Retinal pigment epithelial cell (primary cell): ENCODE measurements around the gene COL11A2.
A peak's percentile ranks its signal among the peaks of the same experiment; 100 is the strongest.

ENCODE experiments used
- DNase-seq: peaks from one replicate; pipeline ENCODE4 v3.0.0-alpha.2; 2010; ENCODE audit warnings: low read depth
- H3K4me3 ChIP-seq: 2 replicates; pipeline ENCODE4 v1.5.1; 2011; ENCODE audit warnings: mild to moderate bottlenecking, low read length, control low read depth, moderate library complexity
- CTCF ChIP-seq: conservative IDR thresholded peaks from 2 replicates; pipeline ENCODE4 v1.5.1; 2011; ENCODE audit warnings: low read depth, low read length, control low read depth, inconsistent platforms

COL11A2 gene

GRCh38 chr6:33147807-33148666 is 44.2 kb downstream of the COL11A2 start:
- TF ChIP-seq CTCF, result peak; percentile 89
- no peak overlapping the region for H3K4me3 ChIP-seq
- DNase-seq, result no peak

GRCh38 chr6:33144373-33144772 is 47.9 kb downstream of the COL11A2 start:
- no peak overlapping the region for H3K4me3 ChIP-seq
- DNase-seq, result no peak
- no peak for TF ChIP-seq CTCF

- no peak for DNase-seq
- no peak for TF ChIP-seq CTCF
- H3K4me3 ChIP-seq, result no peak overlapping the region
Observed at GRCh38 chr6:33143113-33143770, 49.0 kb downstream of the COL11A2 start.

GRCh38 chr6:33142501-33143070 is 49.7 kb downstream of the COL11A2 start:
- TF ChIP-seq CTCF, result no peak
- no peak for DNase-seq
- no peak overlapping the region for H3K4me3 ChIP-seq

GRCh38 chr6:33140556-33140955 is 51.7 kb downstream of the COL11A2 start:
- no peak for TF ChIP-seq CTCF
- DNase-seq, result no peak

GRCh38 chr6:33139596-33140206 is 52.6 kb downstream of the COL11A2 start:
- H3K4me3 ChIP-seq, result no peak overlapping the region
- no peak for TF ChIP-seq CTCF
- no peak for DNase-seq

More at GRCh38 chr6:33140556-33140955, 51.7 kb downstream of the COL11A2 start:
- no peak overlapping the region for H3K4me3 ChIP-seq
